Hepatic stellate cell (primary cell): ENCODE measurements around the gene PTPN2.
"Not testable (repeated sequence)": the region's sequence is repeated elsewhere in the genome, so short reads cannot be mapped to it uniquely, and the experiment has no call there.

Experiments
- DNase-seq: peaks from one replicate; pipeline ENCODE4 v3.0.0; 2011; ENCODE audit warnings: low spot score

The PTPN2 gene

GRCh38 chr18:12772111-12772510, 111.9 kb downstream of the PTPN2 start:
- DNase-seq: no peak

DNA sequence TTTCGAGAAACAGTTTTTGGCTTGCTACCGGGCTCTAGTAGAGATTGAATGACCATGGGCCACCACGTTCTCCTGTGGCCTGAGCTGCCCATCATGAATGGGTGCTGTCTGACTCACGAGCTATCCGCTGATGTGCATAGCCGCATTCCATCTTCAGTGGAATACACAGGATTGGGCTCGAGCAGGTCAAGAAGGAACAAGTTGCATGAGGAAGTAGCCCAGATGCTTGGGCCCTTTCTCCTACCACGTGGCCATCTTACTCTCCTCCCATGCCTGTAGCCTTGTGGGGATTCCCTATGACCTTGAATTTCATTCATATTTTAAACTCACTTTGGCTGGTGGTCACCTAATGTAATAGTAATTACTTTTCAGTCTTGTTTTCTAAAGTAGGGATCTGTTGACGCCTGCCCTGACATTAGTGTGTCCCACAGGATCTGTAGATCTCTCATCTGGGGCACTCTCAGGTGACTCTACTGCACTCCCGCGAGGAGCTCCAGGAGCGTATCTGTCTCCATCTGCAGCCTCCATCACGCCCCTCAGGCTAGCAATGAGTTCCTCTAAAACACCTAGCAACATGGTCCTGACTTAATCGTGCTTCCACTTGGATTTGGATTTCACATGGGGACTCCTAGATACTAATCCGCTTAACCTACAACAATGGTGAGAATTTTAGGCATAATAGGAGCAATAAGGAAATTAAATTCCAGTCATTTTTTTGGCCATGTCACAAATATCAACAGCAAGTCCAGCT, 113.4 kb downstream of the PTPN2 start:
- DNase-seq: no peak

GRCh38 chr18:12769644-12770440, 114.2 kb downstream of the PTPN2 start:
- no peak for DNase-seq

GRCh38 chr18:12769136-12769535, 114.9 kb downstream of the PTPN2 start:
- DNase-seq: no peak

GRCh38 chr18:12768625-12769024, 115.4 kb downstream of the PTPN2 start:
- peak; percentile 66 for DNase-seq

- no peak for DNase-seq
Measured at GRCh38 chr18:12767580-12768155, 116.4 kb downstream of the PTPN2 start.

GRCh38 chr18:12766986-12767433, 117.0 kb downstream of the PTPN2 start:
- DNase-seq: no peak

DNA sequence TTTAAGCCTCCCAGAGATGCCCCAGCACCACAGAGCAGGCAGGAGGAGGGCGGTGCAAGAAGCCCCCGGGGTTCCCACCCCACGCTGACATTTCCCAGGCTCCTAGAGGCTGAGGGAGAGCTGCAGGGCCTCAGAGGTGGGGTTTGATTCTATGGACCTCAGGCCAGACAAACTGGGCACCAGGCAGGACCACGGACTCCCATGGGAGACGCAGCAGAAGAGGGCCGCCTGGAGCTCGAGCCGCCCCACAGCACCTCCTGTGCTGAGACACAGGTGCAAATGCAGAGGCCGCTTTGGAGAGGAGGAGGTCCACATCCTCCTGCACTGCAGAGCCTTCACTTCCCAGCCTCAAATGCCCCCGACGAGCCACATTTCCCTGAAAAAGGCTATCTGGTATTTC, 118.5 kb downstream of the PTPN2 start:
- no peak for DNase-seq

GRCh38 chr18:12765126-12765525, 118.9 kb downstream of the PTPN2 start:
- DNase-seq: no peak

DNA sequence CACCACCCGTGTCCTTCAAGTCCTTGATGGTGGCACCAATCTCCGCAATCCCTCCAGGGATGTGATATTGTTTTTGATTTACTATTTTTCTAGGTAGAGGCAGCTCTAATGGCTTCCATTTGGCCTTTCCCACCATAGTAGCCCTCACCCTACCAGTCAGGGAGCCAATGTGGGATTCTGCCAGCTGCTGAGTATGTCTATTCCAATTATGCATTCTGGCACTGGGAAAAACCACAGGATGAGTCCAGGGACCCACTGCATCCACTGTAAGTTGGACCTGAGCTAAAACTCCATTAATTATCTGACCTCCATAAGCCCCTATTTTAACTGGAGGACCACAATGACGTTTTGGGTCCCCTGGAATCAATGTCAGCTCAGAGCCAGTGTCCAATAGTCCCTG, 125.5 kb downstream of the PTPN2 start:
- DNase-seq: not testable (repeated sequence)

- DNase-seq: not testable (repeated sequence)
Measured at GRCh38 chr18:12756619-12757239, 127.3 kb downstream of the PTPN2 start.

GRCh38 chr18:12755606-12756005, 128.4 kb downstream of the PTPN2 start:
- not testable (repeated sequence) for DNase-seq

DNA sequence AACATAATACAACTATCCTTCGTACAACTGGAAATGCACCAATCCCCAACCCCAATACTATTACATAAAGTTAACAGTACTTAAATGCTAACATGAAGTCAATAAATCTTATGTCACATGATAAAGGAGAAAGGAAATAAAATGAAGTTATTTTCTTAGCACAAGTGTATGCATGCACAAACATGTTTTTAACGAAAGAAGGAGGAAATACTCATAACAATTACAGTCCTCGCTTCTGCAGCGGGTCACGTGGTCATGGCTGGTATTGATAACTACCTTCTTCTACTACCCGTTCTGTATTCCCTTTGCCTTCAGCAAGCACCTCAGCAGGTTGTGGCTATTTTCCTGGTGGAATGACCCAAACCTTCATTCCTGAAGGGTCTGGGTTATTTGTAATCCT, 129.5 kb downstream of the PTPN2 start:
- DNase-seq: no peak

GRCh38 chr18:12751891-12752290, 132.1 kb downstream of the PTPN2 start:
- DNase-seq: no peak

GRCh38 chr18:12751503-12751884, 132.5 kb downstream of the PTPN2 start:
- no peak for DNase-seq

- no peak for DNase-seq
Measured at GRCh38 chr18:12750715-12751502, 133.1 kb downstream of the PTPN2 start.

GRCh38 chr18:12750076-12750714, 133.8 kb downstream of the PTPN2 start:
- no peak for DNase-seq

GRCh38 chr18:12749121-12749520, 134.9 kb downstream of the PTPN2 start:
- DNase-seq: no peak

DNA sequence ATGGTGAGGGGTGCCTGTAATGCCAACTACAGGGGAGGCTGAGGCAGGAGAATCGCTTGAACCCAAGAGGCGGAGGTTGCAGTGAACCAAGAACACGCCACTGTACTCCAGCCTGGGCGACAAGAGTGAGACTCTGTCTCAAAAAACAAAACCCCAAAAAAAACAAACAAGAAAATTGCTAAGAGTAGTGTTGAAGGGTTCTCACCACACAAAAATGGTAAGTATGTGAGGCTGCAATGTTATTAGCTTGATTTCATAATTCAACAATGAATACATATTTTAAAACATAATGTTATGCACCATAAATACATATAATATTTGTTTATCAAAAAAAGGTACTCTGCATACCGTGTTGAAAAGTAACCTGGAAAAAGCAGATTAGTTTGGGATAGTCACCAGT, 135.4 kb downstream of the PTPN2 start:
- no peak for DNase-seq

GRCh38 chr18:12747530-12748315, 136.3 kb downstream of the PTPN2 start:
- no peak for DNase-seq
